Panc1 (cell line): Measurements from ENCODE around the gene MAOB. TPM values are rescaled to one million over a fixed set of nuclear protein-coding genes. Genes with fewer than 3 reads are reported as not detected.

Source experiments
- ATAC-seq: fragments of 200-7000 bp; cut with Tn5 transposase; 2 replicates; pipeline ENCODE4 v1.9.1; 2020; ENCODE audit warnings: mild to moderate bottlenecking, moderate library complexity
- BruUV-seq: library from RNA; stranded (reverse); fragments of 400-500 nt; replicated peaks from 2 replicates; lab custom pipeline; 2021; lab: Mats Ljungman, UMichigan
- CTCF ChIA-PET: fragments of 300-600 bp; sonication (Branson Sonifier 250); formaldehyde crosslinking; loops from one replicate; lab custom pipeline; 2022; ENCODE audit warnings: antibody characterized with exemption; lab: Charles Lee
- POLR2A ChIA-PET: fragments of 300-600 bp; sonication (Branson Sonifier 250); formaldehyde crosslinking; loops from one replicate; lab custom pipeline; 2022; ENCODE audit warnings: antibody characterized with exemption; lab: Charles Lee
- DNase-seq: peaks from one replicate; pipeline ENCODE4 v3.0.0-alpha.2; 2010; ENCODE audit warnings: low read depth, low spot score
- H3K27ac ChIP-seq: 2 replicates; pipeline ENCODE4 v1.5.1; 2011; ENCODE audit warnings: mild to moderate bottlenecking, low read length, inconsistent platforms
- H3K27me3 ChIP-seq: fragments of 200-500 bp; sonication (Bioruptor generic); 2 replicates; pipeline ENCODE4 v1.6.0; 2014; ENCODE audit warnings: low read length, inconsistent platforms; ENCODE audit not compliant: control insufficient read depth, insufficient read depth
- H3K36me3 ChIP-seq: fragments of 200-500 bp; sonication (Bioruptor generic); 2 replicates; pipeline ENCODE4 v1.5.1; 2014; ENCODE audit warnings: inconsistent platforms, mild to moderate bottlenecking, low read length, moderate library complexity; ENCODE audit not compliant: control insufficient read depth, insufficient read depth
- H3K4me1 ChIP-seq: 2 replicates; pipeline ENCODE4 v1.5.1; 2011; ENCODE audit warnings: inconsistent platforms, mild to moderate bottlenecking, low read length, moderate library complexity; ENCODE audit not compliant: control insufficient read depth, insufficient read depth
- H3K4me3 ChIP-seq, 2 experiments: 2 replicates each; pipeline ENCODE4 v1.5.1; 2011 to 2012; ENCODE audit warnings: low read depth in 2 of 2, low read length in 2 of 2, mild to moderate bottlenecking in 2 of 2, inconsistent platforms in 1 of 2, moderate library complexity in 1 of 2
- H3K9me3 ChIP-seq: fragments of 200-500 bp; sonication (Bioruptor generic); 2 replicates; pipeline ENCODE4 v1.5.1; 2014; ENCODE audit warnings: low read depth, mild to moderate bottlenecking, inconsistent platforms, low read length, moderate library complexity; ENCODE audit not compliant: control insufficient read depth, insufficient read depth
- CTCF ChIP-seq: fragments of 450-650 bp; IDR thresholded peaks from 2 replicates; pipeline ENCODE4 v1.5.1; 2017; ENCODE audit warnings: mild to moderate bottlenecking
- POLR2AphosphoS5 ChIP-seq: IDR thresholded peaks from 2 replicates; pipeline ENCODE4 v1.6.1; 2012; ENCODE audit warnings: mild to moderate bottlenecking, low read depth, low read length, moderate library complexity
- SIN3A ChIP-seq: IDR thresholded peaks from 2 replicates; pipeline ENCODE4 v1.6.1; 2012; ENCODE audit warnings: low read depth, mild to moderate bottlenecking, low read length, moderate library complexity, borderline replicate concordance; ENCODE audit not compliant: insufficient read depth
- TCF7L2 ChIP-seq: IDR thresholded peaks from 2 replicates; pipeline ENCODE4 v1.6.1; 2011; ENCODE audit warnings: mild to moderate bottlenecking, low read depth, low read length, inconsistent platforms
- in situ Hi-C: cut with HindIII; loops from 2 replicates; pipeline ENCODE4 v1.10.0; 2016; ENCODE audit warnings: low sequenced_read_pairs, low pct_unique_long_range_greater_than_20kb
- intact Hi-C: fragments of 100-400 bp; cut with micrococcal nuclease; formaldehyde crosslinking; loops from one replicate; pipeline ENCODE4 v1.10.0; 2022; ENCODE audit not compliant: unreplicated experiment
- total RNA-seq: library from RNA; stranded (reverse); gene quantifications from one replicate; pipeline ENCODE4 v1.2.1, GENCODE V29; 2021; ENCODE audit not compliant: unreplicated experiment
- TF ChIP-seq, protein P1 (sequence below), 2 experiments: IDR thresholded peaks; 2 replicates each; pipeline ENCODE4 v1.6.1; 2011 to 2012; ENCODE audit warnings: low read depth in 2 of 2, control low read depth in 1 of 2, low read length in 1 of 2, mild to moderate bottlenecking in 1 of 2, moderate library complexity in 1 of 2; ENCODE audit not compliant: insufficient read depth in 1 of 2

The MAOB gene
- total RNA-seq, 1 experiment from 2014 or later, result not detected

DNA sequence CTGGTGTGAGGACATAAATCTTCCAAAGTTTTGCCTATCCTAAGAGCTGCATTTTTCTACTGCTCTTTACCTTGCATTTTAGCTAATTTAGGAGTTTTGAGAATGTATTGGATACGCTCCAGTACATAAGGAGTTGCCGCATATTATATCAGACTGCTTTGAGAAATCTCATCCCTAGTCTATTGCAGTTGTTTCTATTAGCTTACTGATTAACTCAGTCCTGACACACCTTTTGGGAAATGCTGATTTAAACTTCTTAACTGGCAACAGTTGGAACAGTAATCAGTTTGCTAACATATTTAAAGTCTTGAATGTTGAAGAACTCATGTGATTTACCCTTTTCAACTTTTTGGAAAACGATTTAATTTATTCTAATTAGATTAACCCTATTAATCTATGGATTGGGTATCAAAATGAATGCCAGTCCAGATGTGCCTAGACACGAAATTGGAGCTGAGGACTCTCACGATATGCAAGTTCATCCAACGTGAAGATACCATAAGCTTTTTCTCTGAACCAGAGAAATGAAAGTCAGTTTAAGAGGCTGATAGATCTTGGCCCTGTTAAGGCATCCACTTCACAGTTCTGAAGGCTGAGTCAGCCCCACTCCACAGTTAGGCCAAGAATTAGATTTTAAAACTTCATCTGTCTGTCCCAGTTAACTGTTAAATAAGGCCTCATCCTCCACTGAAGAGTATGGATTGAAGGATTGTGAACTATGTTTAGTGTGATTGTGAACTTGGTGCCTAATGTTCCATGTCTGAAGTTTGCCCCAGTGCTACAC is 136.1 kb downstream of the MAOB start:
- ChIA-PET CTCF (no interaction called here), POLR2A (no interaction called here)
- no peak overlapping the region for H3K4me3 ChIP-seq
- H3K4me1 ChIP-seq, result no peaks in the 10 kb centered on the region
- H3K9me3 ChIP-seq, result no peaks in the 10 kb centered on the region
- in situ Hi-C loops (no loop called here), intact Hi-C loops (no loop called here)
- H3K27me3 ChIP-seq, result no peaks in the 10 kb centered on the region
- ATAC-seq (no peak), DNase-seq (no peak)
- no TSS peak for BruUV-seq
- H3K27ac ChIP-seq, result no peak overlapping the region
- TF ChIP-seq CTCF, result no peak
- no peak for TF ChIP-seq TCF7L2
- no peak for TF ChIP-seq POLR2AphosphoS5
- TF ChIP-seq, protein P1, sequence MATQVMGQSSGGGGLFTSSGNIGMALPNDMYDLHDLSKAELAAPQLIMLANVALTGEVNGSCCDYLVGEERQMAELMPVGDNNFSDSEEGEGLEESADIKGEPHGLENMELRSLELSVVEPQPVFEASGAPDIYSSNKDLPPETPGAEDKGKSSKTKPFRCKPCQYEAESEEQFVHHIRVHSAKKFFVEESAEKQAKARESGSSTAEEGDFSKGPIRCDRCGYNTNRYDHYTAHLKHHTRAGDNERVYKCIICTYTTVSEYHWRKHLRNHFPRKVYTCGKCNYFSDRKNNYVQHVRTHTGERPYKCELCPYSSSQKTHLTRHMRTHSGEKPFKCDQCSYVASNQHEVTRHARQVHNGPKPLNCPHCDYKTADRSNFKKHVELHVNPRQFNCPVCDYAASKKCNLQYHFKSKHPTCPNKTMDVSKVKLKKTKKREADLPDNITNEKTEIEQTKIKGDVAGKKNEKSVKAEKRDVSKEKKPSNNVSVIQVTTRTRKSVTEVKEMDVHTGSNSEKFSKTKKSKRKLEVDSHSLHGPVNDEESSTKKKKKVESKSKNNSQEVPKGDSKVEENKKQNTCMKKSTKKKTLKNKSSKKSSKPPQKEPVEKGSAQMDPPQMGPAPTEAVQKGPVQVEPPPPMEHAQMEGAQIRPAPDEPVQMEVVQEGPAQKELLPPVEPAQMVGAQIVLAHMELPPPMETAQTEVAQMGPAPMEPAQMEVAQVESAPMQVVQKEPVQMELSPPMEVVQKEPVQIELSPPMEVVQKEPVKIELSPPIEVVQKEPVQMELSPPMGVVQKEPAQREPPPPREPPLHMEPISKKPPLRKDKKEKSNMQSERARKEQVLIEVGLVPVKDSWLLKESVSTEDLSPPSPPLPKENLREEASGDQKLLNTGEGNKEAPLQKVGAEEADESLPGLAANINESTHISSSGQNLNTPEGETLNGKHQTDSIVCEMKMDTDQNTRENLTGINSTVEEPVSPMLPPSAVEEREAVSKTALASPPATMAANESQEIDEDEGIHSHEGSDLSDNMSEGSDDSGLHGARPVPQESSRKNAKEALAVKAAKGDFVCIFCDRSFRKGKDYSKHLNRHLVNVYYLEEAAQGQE (IDR thresholded peaks at IDR 0.05; ENCODE audit: insufficient read depth in 1 of 2, low read depth in 2 of 2, low read length in 1 of 2), result no peak
- no peak for TF ChIP-seq SIN3A
- H3K36me3 ChIP-seq, result no peaks in the 10 kb centered on the region

- ChIA-PET CTCF (no interaction called here), POLR2A (no interaction called here)
- intact Hi-C loops (no loop called here), in situ Hi-C loops (no loop called here)
- Histone ChIP-seq H3K4me3 (no peak overlapping the region), H3K27me3 (no peaks in the 10 kb centered on the region), H3K4me1 (no peaks in the 10 kb centered on the region), H3K9me3 (no peaks in the 10 kb centered on the region), H3K27ac (no peak overlapping the region), H3K36me3 (no peaks in the 10 kb centered on the region)
- no TSS peak for BruUV-seq
- TF ChIP-seq CTCF, result no peak
- DNase-seq (no peak), ATAC-seq (no peak)
Observed at GRCh38 chrX:43744284-43744683, 138.0 kb downstream of the MAOB start.
